ENCODE measurements around the gene U2AF2. TPM values are rescaled to one million over a fixed set of nuclear protein-coding genes. Genes with fewer than 3 reads are reported as not detected.

U2AF2 gene
- total RNA-seq, 3 donors from 2014 or later (not counting 1 experiment from before 2014, with no cell fraction given), result 304 to 322 (median 321) TPM

- Histone ChIP-seq H3K4me1 (ENCODE audit: control insufficient read depth, insufficient read depth, low read length) (peaks cover 5% of the 10 kb centered on the region), H3K27me3 (ENCODE audit: control insufficient read depth, insufficient read depth, low read length) (no peaks in the 10 kb centered on the region), H3K27ac (ENCODE audit: low read length) (no peak overlapping the region), H3K36me3 (ENCODE audit: control insufficient read depth, insufficient read depth, low read length) (peaks cover 27% of the 10 kb centered on the region), H3K9me3 (ENCODE audit: control insufficient read depth, insufficient read depth, low read length) (no peaks in the 10 kb centered on the region), H3K4me3 (ENCODE audit: low read length) (no peak overlapping the region)
- H3K36me3 Mint-ChIP-seq, result no peaks in the 10 kb centered on the region
- no peak for TF ChIP-seq CTCF (IDR thresholded peaks at IDR 0.05)
- ATAC-seq (no peak), DNase-seq (no peak)
- intact Hi-C loops (cut with micrococcal nuclease), result no loop called here
- no peak overlapping the region for H3K4me3 Mint-ChIP-seq
- peaks cover 0 to 5% of the 10 kb centered on the region in 2 donors for H3K4me1 Mint-ChIP-seq
- 97% methylated on average over 11 of the region's 11 CpGs for WGBS (ENCODE audit: insufficient coverage)
- no peaks in the 10 kb centered on the region for H3K27me3 Mint-ChIP-seq (ENCODE audit: low read depth in 2 of 2)
- no peaks in the 10 kb centered on the region for H3K9me3 Mint-ChIP-seq
- H3K27ac Mint-ChIP-seq, result no peak overlapping the region
Observed at GRCh38 chr19:55699221-55699620, 44.4 kb downstream of the U2AF2 start.

GRCh38 chr19:55700813-55701212 lies 46.0 kb downstream of the U2AF2 start:
- Mint-ChIP-seq H3K4me3 (no peak overlapping the region), H3K27me3 (ENCODE audit: low read depth in 2 of 2) (no peaks in the 10 kb centered on the region), H3K9me3 (no peaks in the 10 kb centered on the region), H3K4me1 (peaks cover 7 to 11% of the 10 kb centered on the region in 2 donors), H3K36me3 (no peaks in the 10 kb centered on the region), H3K27ac (no peak overlapping the region)
- no peak for TF ChIP-seq CTCF (IDR thresholded peaks at IDR 0.05)
- H3K9me3 ChIP-seq (ENCODE audit: control insufficient read depth, insufficient read depth, low read length), result no peaks in the 10 kb centered on the region
- H3K27me3 ChIP-seq (ENCODE audit: control insufficient read depth, insufficient read depth, low read length), result no peaks in the 10 kb centered on the region
- H3K4me1 ChIP-seq (ENCODE audit: control insufficient read depth, insufficient read depth, low read length), result peaks cover 5% of the 10 kb centered on the region
- intact Hi-C loops (cut with micrococcal nuclease), result no loop called here
- peaks cover 12% of the 10 kb centered on the region for H3K36me3 ChIP-seq (ENCODE audit: control insufficient read depth, insufficient read depth, low read length)
- ATAC-seq (no peak), DNase-seq (no peak)
- no peak overlapping the region for H3K27ac ChIP-seq (ENCODE audit: low read length)
- H3K4me3 ChIP-seq (ENCODE audit: low read length), result no peak overlapping the region
- WGBS (ENCODE audit: insufficient coverage), result 97% methylated on average over 9 of the region's 12 CpGs

- Mint-ChIP-seq H3K4me1 (peaks cover 7 to 11% of the 10 kb centered on the region in 2 donors), H3K36me3 (no peaks in the 10 kb centered on the region), H3K27ac (no peak overlapping the region), H3K4me3 (no peak overlapping the region), H3K27me3 (ENCODE audit: low read depth in 2 of 2) (no peaks in the 10 kb centered on the region), H3K9me3 (no peaks in the 10 kb centered on the region)
- 87% methylated on average over 13 of the region's 13 CpGs for WGBS (ENCODE audit: insufficient coverage)
- Histone ChIP-seq H3K4me3 (ENCODE audit: low read length) (no peak overlapping the region), H3K9me3 (ENCODE audit: control insufficient read depth, insufficient read depth, low read length) (no peaks in the 10 kb centered on the region), H3K27ac (ENCODE audit: low read length) (no peak overlapping the region), H3K27me3 (ENCODE audit: control insufficient read depth, insufficient read depth, low read length) (no peaks in the 10 kb centered on the region), H3K4me1 (ENCODE audit: control insufficient read depth, insufficient read depth, low read length) (peaks cover 5% of the 10 kb centered on the region), H3K36me3 (ENCODE audit: control insufficient read depth, insufficient read depth, low read length) (no peaks in the 10 kb centered on the region)
- TF ChIP-seq CTCF (IDR thresholded peaks at IDR 0.05), result no peak
- ATAC-seq, result no peak
- no peak for DNase-seq
- intact Hi-C loops (cut with micrococcal nuclease), result no loop called here
Observed at GRCh38 chr19:55702131-55702627, 47.3 kb downstream of the U2AF2 start.

GRCh38 chr19:55703790-55704215 lies 49.0 kb downstream of the U2AF2 start:
- no peak overlapping the region for H3K27ac ChIP-seq (ENCODE audit: low read length)
- peak; percentile 73 for TF ChIP-seq CTCF (IDR thresholded peaks at IDR 0.05)
- peak; percentile 39 to 60 for DNase-seq
- no peaks in the 10 kb centered on the region for H3K27me3 Mint-ChIP-seq (ENCODE audit: low read depth in 2 of 2)
- no peaks in the 10 kb centered on the region for H3K27me3 ChIP-seq (ENCODE audit: control insufficient read depth, insufficient read depth, low read length)
- intact Hi-C loops (cut with micrococcal nuclease), result no loop called here
- H3K4me3 ChIP-seq (ENCODE audit: low read length), result no peak overlapping the region
- H3K36me3 ChIP-seq (ENCODE audit: control insufficient read depth, insufficient read depth, low read length), result no peaks in the 10 kb centered on the region
- no peaks in the 10 kb centered on the region for H3K36me3 Mint-ChIP-seq
- peak in 2 of 3 donors; percentile 72 to 75 for ATAC-seq
- no peaks in the 10 kb centered on the region for H3K9me3 ChIP-seq (ENCODE audit: control insufficient read depth, insufficient read depth, low read length)
- 67% methylated on average over 38 of the region's 38 CpGs for WGBS (ENCODE audit: insufficient coverage)
- peaks cover 7 to 11% of the 10 kb centered on the region in 2 donors for H3K4me1 Mint-ChIP-seq
- peaks cover 5% of the 10 kb centered on the region for H3K4me1 ChIP-seq (ENCODE audit: control insufficient read depth, insufficient read depth, low read length)
- no peaks in the 10 kb centered on the region for H3K9me3 Mint-ChIP-seq
- no peak overlapping the region for H3K4me3 Mint-ChIP-seq
- H3K27ac Mint-ChIP-seq, result no peak overlapping the region

All from natural killer cell (primary cell).